Endothelial cell (in vitro differentiated cells): ENCODE measurements around the gene HOXD8. TPM values are rescaled to one million over a fixed set of nuclear protein-coding genes. Genes with fewer than 3 reads are reported as not detected.

Source experiments
- DNase-seq: peaks from one replicate; pipeline ENCODE4 v3.0.0; 2021; ENCODE audit warnings: low spot score
- H3K27ac Mint-ChIP-seq: one replicate; pipeline ENCODE4 v1.8.0; 2021; ENCODE audit warnings: mixed read lengths, inconsistent platforms; ENCODE audit not compliant: unreplicated experiment
- H3K27me3 Mint-ChIP-seq: one replicate; pipeline ENCODE4 v1.8.0; 2021; ENCODE audit warnings: mild to moderate bottlenecking, moderate library complexity, mixed read lengths, inconsistent platforms; ENCODE audit not compliant: unreplicated experiment
- H3K36me3 Mint-ChIP-seq: one replicate; pipeline ENCODE4 v1.8.0; 2021; ENCODE audit warnings: mild to moderate bottlenecking, low read depth, mixed read lengths, inconsistent platforms; ENCODE audit not compliant: unreplicated experiment
- H3K4me1 Mint-ChIP-seq: one replicate; pipeline ENCODE4 v1.8.0; 2021; ENCODE audit warnings: mild to moderate bottlenecking, mixed read lengths, inconsistent platforms; ENCODE audit not compliant: unreplicated experiment
- H3K4me3 Mint-ChIP-seq: one replicate; pipeline ENCODE4 v1.8.0; 2021; ENCODE audit warnings: mild to moderate bottlenecking, mixed read lengths, inconsistent platforms; ENCODE audit not compliant: unreplicated experiment
- H3K9me3 Mint-ChIP-seq: one replicate; pipeline ENCODE4 v1.8.0; 2021; ENCODE audit warnings: mixed read lengths, inconsistent platforms; ENCODE audit not compliant: unreplicated experiment
- total RNA-seq: library from RNA; stranded (reverse); fragmentation: NEBNext Ultra II Directional; extraction: Animal tissue kit (Norgen Biotek cat#: 25700); gene quantifications from one replicate; pipeline ENCODE4 v1.2.1, GENCODE V29; 2021; ENCODE audit not compliant: unreplicated experiment
- TF ChIP-seq, protein P1 (sequence below): fragments of 200-600 bp; sonication (generic); IDR thresholded peaks from one replicate; pipeline ENCODE4 v1.5.0; 2021; ENCODE audit warnings: antibody characterized with exemption; ENCODE audit not compliant: unreplicated experiment

The HOXD8 gene
- total RNA-seq, 1 donor from 2014 or later: 9.3 TPM

DNA sequence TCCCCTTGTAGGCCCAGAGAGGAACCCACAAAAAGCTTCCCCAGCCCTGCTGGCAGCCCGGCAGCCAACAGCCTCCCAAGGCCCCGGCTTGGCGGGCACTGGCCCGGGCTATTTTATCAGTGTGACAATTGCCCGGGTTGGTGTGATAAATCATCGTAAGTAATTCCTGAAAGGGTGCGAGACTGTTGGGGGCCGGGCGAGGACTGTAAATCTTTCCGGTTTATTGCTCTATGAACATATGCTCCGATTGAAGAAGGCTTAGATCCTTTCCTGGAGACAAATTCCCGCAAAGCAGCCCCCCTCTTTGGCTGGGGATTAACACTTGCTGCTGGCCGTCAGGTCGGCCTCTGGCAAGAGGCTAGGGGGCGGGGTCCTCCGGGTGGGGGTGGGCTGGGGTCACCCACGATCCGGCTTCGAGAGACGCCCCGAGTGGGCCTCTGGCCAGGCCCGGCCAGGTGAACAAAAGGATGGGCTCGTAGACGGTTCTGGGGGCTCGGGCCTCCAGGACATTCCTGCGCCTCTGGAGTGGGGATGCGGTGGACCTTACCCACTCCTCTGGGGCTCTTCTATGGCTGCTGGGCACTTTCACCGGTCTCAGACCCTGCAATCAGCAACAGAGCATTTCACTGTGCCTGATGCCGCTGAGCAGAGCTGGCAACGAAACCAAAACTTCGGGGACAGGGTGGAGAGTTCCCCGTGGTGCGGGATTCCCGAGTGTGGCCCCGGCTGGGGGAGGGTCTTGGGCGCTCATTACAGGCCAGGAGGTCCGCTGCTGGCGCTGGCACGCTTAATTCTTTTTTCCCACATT, 29.6 kb downstream of the HOXD8 start:
- H3K27ac Mint-ChIP-seq: no peak overlapping the region
- no peak for DNase-seq
- peaks cover 46% of the 10 kb centered on the region for H3K27me3 Mint-ChIP-seq
- no peak overlapping the region for H3K4me3 Mint-ChIP-seq
- H3K36me3 Mint-ChIP-seq: no peaks in the 10 kb centered on the region
- peaks cover 30% of the 10 kb centered on the region for H3K4me1 Mint-ChIP-seq
- no peaks in the 10 kb centered on the region for H3K9me3 Mint-ChIP-seq
- TF ChIP-seq, protein P1, sequence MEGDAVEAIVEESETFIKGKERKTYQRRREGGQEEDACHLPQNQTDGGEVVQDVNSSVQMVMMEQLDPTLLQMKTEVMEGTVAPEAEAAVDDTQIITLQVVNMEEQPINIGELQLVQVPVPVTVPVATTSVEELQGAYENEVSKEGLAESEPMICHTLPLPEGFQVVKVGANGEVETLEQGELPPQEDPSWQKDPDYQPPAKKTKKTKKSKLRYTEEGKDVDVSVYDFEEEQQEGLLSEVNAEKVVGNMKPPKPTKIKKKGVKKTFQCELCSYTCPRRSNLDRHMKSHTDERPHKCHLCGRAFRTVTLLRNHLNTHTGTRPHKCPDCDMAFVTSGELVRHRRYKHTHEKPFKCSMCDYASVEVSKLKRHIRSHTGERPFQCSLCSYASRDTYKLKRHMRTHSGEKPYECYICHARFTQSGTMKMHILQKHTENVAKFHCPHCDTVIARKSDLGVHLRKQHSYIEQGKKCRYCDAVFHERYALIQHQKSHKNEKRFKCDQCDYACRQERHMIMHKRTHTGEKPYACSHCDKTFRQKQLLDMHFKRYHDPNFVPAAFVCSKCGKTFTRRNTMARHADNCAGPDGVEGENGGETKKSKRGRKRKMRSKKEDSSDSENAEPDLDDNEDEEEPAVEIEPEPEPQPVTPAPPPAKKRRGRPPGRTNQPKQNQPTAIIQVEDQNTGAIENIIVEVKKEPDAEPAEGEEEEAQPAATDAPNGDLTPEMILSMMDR: no peak

DNA sequence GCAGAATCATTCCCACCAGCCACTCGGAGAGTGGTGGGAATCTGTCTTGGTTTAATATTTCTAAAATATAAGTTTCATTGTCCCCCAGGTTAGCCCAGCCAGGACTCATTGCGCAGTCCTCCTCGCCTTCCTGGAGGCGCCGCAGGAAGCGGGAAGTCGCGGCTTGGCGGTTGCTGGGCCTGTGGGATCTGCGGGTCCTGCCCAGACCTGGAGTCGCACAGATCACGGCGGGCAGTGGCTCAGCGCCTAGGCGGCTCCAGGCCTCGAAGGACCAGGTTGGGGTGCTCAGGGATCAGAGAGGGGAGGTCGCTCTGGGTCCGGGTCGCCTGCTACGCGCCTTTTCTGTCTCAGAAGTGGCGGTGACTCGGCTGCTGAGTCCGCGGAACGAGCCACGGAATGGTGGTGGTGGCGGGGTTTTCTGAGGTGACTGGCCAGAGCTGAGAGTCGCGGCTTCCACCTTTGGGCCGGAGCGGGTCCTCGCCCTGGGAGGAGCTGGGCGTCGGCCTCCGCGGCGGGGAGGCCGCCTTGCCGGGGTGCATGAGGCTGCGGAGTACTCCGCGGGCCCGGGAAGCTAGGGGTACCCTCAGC, 30.3 kb downstream of the HOXD8 start:
- H3K36me3 Mint-ChIP-seq: no peaks in the 10 kb centered on the region
- DNase-seq: no peak
- H3K9me3 Mint-ChIP-seq: no peaks in the 10 kb centered on the region
- H3K4me1 Mint-ChIP-seq: peaks cover 33% of the 10 kb centered on the region
- no peak overlapping the region for H3K27ac Mint-ChIP-seq
- TF ChIP-seq, protein P1: no peak
- peaks cover 49% of the 10 kb centered on the region for H3K27me3 Mint-ChIP-seq
- H3K4me3 Mint-ChIP-seq: no peak overlapping the region

DNA sequence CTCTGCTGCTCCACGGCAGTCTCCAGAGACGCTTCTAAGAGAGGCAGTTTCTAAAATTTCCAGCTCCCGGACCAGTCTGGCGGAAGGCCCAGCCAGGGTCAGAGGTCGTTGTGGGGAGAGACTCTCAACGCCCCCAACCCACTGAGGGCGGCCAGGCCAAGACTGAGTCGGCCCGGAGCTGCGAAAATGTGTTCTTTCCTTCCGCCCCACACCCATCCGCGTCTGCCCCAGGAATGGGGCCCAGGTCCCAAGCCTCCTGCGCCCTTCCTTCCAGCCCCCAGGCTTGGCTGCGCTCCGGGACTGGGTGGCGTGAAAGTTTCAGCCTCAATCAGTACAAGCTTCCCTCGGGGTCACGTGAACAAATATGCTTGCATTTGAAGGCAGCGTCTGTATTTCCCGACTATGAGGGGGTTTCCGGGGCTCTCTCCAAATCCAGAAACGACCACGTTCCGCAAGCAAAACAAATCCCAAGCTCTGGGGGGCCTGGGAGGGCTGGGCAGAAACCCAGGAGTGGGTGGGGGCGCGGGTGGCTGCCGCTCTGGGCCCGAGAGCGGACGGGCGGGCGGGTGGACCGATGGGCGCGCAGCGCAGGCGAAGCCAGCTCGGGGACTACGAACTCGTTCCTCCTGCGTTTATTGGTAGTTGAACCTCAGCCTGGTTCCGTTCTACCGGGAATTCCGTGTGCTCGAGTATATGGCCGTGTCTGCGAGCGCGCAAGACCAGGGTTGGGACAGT, 30.9 kb downstream of the HOXD8 start:
- DNase-seq: no peak
- H3K27me3 Mint-ChIP-seq: peaks cover 47% of the 10 kb centered on the region
- peaks cover 33% of the 10 kb centered on the region for H3K4me1 Mint-ChIP-seq
- no peak overlapping the region for H3K4me3 Mint-ChIP-seq
- H3K9me3 Mint-ChIP-seq: no peaks in the 10 kb centered on the region
- TF ChIP-seq, protein P1: no peak
- no peak overlapping the region for H3K27ac Mint-ChIP-seq
- no peaks in the 10 kb centered on the region for H3K36me3 Mint-ChIP-seq

DNA sequence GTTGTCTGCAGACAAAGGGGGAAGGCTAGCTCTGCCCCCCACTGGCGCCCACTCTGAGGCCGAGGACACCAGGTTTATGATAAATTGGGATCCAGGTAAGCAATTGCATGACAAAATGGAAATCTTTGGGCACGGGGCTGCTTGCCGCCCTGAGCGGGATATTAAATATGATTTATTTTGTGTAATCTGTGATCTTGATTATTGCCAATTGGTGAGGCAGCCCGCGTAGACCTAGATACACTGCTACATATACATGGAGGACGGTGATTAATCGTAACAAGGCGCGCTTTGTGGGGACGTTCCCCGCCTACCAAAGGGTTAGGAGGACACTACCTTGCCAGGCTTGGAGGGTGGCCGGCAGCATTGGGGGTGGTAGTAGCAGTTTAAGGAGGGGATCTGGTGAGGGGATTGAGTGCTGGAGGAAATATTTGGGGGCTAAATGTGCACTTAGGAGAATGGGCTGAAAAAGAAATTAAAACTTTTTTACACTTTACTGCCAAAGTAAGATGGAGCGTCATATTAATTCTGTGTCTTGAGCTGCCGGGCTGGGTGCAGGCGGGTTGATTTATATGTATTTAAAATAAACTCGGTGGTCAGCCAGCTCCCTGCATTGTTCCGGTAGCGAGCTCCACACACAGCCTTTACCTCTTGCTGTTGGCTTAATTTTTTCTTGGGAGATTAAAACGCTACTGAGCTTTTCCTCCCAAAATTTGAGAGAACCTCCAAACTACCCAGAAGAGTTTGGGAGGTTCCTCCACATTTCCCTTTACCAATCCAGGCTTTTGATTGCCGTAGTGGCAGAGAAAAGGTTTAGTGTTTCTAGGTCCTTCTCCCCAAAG, 31.7 kb downstream of the HOXD8 start:
- Mint-ChIP-seq H3K36me3 (no peaks in the 10 kb centered on the region), H3K9me3 (no peaks in the 10 kb centered on the region), H3K4me1 (peaks cover 33% of the 10 kb centered on the region), H3K4me3 (no peak overlapping the region), H3K27ac (no peak overlapping the region), H3K27me3 (peaks cover 49% of the 10 kb centered on the region)
- no peak for DNase-seq
- TF ChIP-seq, protein P1: no peak
